22Rv1 (cell line): ENCODE measurements around the gene IL1R1.

ENCODE experiments used
- H3K27ac ChIP-seq: fragments of 450-650 bp; 2 replicates; pipeline ENCODE4 v1.5.1; 2017
- CTCF ChIP-seq: fragments of 450-650 bp; IDR thresholded peaks from 2 replicates; pipeline ENCODE4 v1.5.1; 2017; ENCODE audit warnings: mild to moderate bottlenecking
- ZFX ChIP-seq: fragments of 450-650 bp; IDR thresholded peaks from 2 replicates; pipeline ENCODE4 v1.6.1; 2017; ENCODE audit warnings: antibody characterized with exemption, borderline replicate concordance

Gene IL1R1

GRCh38 chr2:102107741-102108070, 34.8 kb upstream of the IL1R1 start:
- H3K27ac ChIP-seq = no peak overlapping the region
- TF ChIP-seq CTCF (no peak), ZFX (no peak)

GRCh38 chr2:102109016-102109415, 33.5 kb upstream of the IL1R1 start:
- no peak overlapping the region for H3K27ac ChIP-seq
- TF ChIP-seq ZFX = no peak
- no peak for TF ChIP-seq CTCF

- TF ChIP-seq ZFX (no peak), CTCF (no peak)
- H3K27ac ChIP-seq = no peak overlapping the region
Observed at GRCh38 chr2:102110171-102110570, 32.4 kb upstream of the IL1R1 start.

GRCh38 chr2:102110596-102111334, 31.8 kb upstream of the IL1R1 start:
- TF ChIP-seq CTCF (no peak), ZFX (no peak)
- H3K27ac ChIP-seq = no peak overlapping the region

- H3K27ac ChIP-seq = no peak overlapping the region
- TF ChIP-seq ZFX (no peak), CTCF (no peak)
Observed at GRCh38 chr2:102111823-102112222, 30.7 kb upstream of the IL1R1 start.

GRCh38 chr2:102112271-102112670, 30.3 kb upstream of the IL1R1 start:
- no peak overlapping the region for H3K27ac ChIP-seq

More at GRCh38 chr2:102112271-102112670, 30.3 kb upstream of the IL1R1 start:
- no peak for TF ChIP-seq ZFX
- no peak for TF ChIP-seq CTCF
